H9 (cell line): Measurements from ENCODE around the gene MAGI1. TPM values are rescaled to one million over a fixed set of nuclear protein-coding genes. Genes with fewer than 3 reads are reported as not detected.
A peak's percentile ranks its signal among the peaks of the same experiment; 100 is the strongest.

ENCODE experiments used
- DNase-seq: peaks from one replicate; pipeline ENCODE4 v3.0.0-alpha.2; 2017
- H2AFZ ChIP-seq: one replicate; pipeline ENCODE4 v1.6.1; 2013; ENCODE audit warnings: mild to moderate bottlenecking, low read length, control low read depth, moderate library complexity
- H2AK5ac ChIP-seq: 2 replicates; pipeline ENCODE4 v1.6.1; 2013; ENCODE audit warnings: low read length, control low read depth, mixed read lengths; ENCODE audit not compliant: insufficient read length
- H2BK120ac ChIP-seq: one replicate; pipeline ENCODE4 v1.6.1; 2013; ENCODE audit warnings: low read depth, mild to moderate bottlenecking, low read length, control low read depth, inconsistent platforms; ENCODE audit not compliant: poor library complexity, severe bottlenecking
- H2BK12ac ChIP-seq: 2 replicates; pipeline ENCODE4 v1.6.1; 2013; ENCODE audit warnings: low read length, control low read depth, mixed read lengths, low read depth; ENCODE audit not compliant: insufficient read length
- H2BK15ac ChIP-seq: 2 replicates; pipeline ENCODE4 v1.6.1; 2013; ENCODE audit warnings: low read depth, low read length, control low read depth
- H2BK20ac ChIP-seq: one replicate; pipeline ENCODE4 v1.6.1; 2013; ENCODE audit warnings: low read depth, mild to moderate bottlenecking, low read length, control low read depth, inconsistent platforms; ENCODE audit not compliant: poor library complexity, severe bottlenecking
- H2BK5ac ChIP-seq: 2 replicates; pipeline ENCODE4 v1.6.1; 2013; ENCODE audit warnings: low read length, control low read depth, mixed read lengths; ENCODE audit not compliant: insufficient read length
- H3K14ac ChIP-seq: 2 replicates; pipeline ENCODE4 v1.6.1; 2013; ENCODE audit warnings: low read length, control low read depth; ENCODE audit not compliant: insufficient read depth
- H3K18ac ChIP-seq: 2 replicates; pipeline ENCODE4 v1.6.1; 2013; ENCODE audit warnings: low read depth, mild to moderate bottlenecking, mixed read lengths, low read length, control low read depth; ENCODE audit not compliant: insufficient read length
- H3K23ac ChIP-seq: 2 replicates; pipeline ENCODE4 v1.6.1; 2013; ENCODE audit warnings: low read length, control low read depth, mixed read lengths, low read depth; ENCODE audit not compliant: insufficient read length
- H3K23me2 ChIP-seq: 2 replicates; pipeline ENCODE4 v1.6.1; 2013; ENCODE audit warnings: low read depth, mild to moderate bottlenecking, mixed read lengths, low read length, control low read depth; ENCODE audit not compliant: insufficient read length, poor library complexity, severe bottlenecking
- H3K27ac ChIP-seq: 2 replicates; pipeline ENCODE4 v1.5.1; 2013; ENCODE audit warnings: low read length, control low read depth, mixed read lengths, low read depth; ENCODE audit not compliant: insufficient read length
- H3K27me3 ChIP-seq: 2 replicates; pipeline ENCODE4 v1.6.1; 2013; ENCODE audit warnings: low read length, control low read depth, inconsistent platforms; ENCODE audit not compliant: insufficient read depth
- H3K4ac ChIP-seq: 2 replicates; pipeline ENCODE4 v1.6.1; 2013; ENCODE audit warnings: low read depth, mild to moderate bottlenecking, control low read depth, inconsistent platforms, low read length, moderate library complexity
- H3K4me1 ChIP-seq: 2 replicates; pipeline ENCODE4 v1.6.1; 2013; ENCODE audit warnings: low read length, control low read depth, inconsistent platforms; ENCODE audit not compliant: insufficient read depth
- H3K4me2 ChIP-seq: 2 replicates; pipeline ENCODE4 v1.6.1; 2013; ENCODE audit warnings: low read length, control low read depth, mixed read lengths; ENCODE audit not compliant: insufficient read length, insufficient read depth
- H3K56ac ChIP-seq: 2 replicates; pipeline ENCODE4 v1.6.1; 2013; ENCODE audit warnings: low read depth, mild to moderate bottlenecking, mixed read lengths, low read length, control low read depth; ENCODE audit not compliant: insufficient read length
- H3K79me1 ChIP-seq: 2 replicates; pipeline ENCODE4 v1.6.1; 2013; ENCODE audit warnings: low read depth, mild to moderate bottlenecking, moderate library complexity, low read length, control low read depth, inconsistent platforms; ENCODE audit not compliant: insufficient read depth, poor library complexity, severe bottlenecking
- H3K79me2 ChIP-seq: 2 replicates; pipeline ENCODE4 v1.6.1; 2013; ENCODE audit warnings: low read length, control low read depth, inconsistent platforms; ENCODE audit not compliant: insufficient read depth
- H3K9ac ChIP-seq: 2 replicates; pipeline ENCODE4 v1.6.1; 2013; ENCODE audit warnings: low read length, control low read depth, mixed read lengths; ENCODE audit not compliant: insufficient read length; ENCODE audit errors: extremely low read depth
- H3K9me3 ChIP-seq: one replicate; pipeline ENCODE4 v1.6.1; 2013; ENCODE audit warnings: low read depth, low read length, inconsistent platforms; ENCODE audit not compliant: control insufficient read depth
- H3T11ph ChIP-seq: one replicate; pipeline ENCODE4 v1.6.1; 2013; ENCODE audit warnings: mild to moderate bottlenecking, low read length, control low read depth, inconsistent platforms
- H4K20me1 ChIP-seq: one replicate; pipeline ENCODE4 v1.6.1; 2013; ENCODE audit not compliant: control insufficient read depth, insufficient read length, insufficient read depth
- H4K5ac ChIP-seq: 2 replicates; pipeline ENCODE4 v1.6.1; 2013; ENCODE audit warnings: low read depth, mild to moderate bottlenecking, mixed read lengths, low read length, control low read depth; ENCODE audit not compliant: insufficient read length
- H4K8ac ChIP-seq: replicated peaks from 2 replicates; pipeline ENCODE4 v1.6.1; 2013; ENCODE audit warnings: low read length, control low read depth, mixed read lengths, low read depth; ENCODE audit not compliant: insufficient read length
- H4K91ac ChIP-seq: 2 replicates; pipeline ENCODE4 v1.6.1; 2013; ENCODE audit warnings: low read depth, mild to moderate bottlenecking, moderate library complexity, mixed read lengths, low read length, control low read depth; ENCODE audit not compliant: insufficient read length
- H3K27ac Mint-ChIP-seq, 3 experiments: 2 replicates in 2 of 3; 3 replicates in 1 of 3; pipeline ENCODE4 v1.8.0; 2020 to 2021; ENCODE audit warnings: mixed read lengths in 3 of 3, mild to moderate bottlenecking in 1 of 3, moderate library complexity in 1 of 3
- H3K27me3 Mint-ChIP-seq: 2 replicates; pipeline ENCODE4 v1.8.0; 2021; ENCODE audit warnings: low read depth, mild to moderate bottlenecking, moderate library complexity, mixed read lengths
- H3K36me3 Mint-ChIP-seq, 3 experiments: 2 replicates in 2 of 3; 3 replicates in 1 of 3; pipeline ENCODE4 v1.8.0; 2020 to 2021; ENCODE audit warnings: low read depth in 3 of 3, mixed read lengths in 3 of 3; ENCODE audit not compliant: insufficient read depth in 1 of 3
- H3K4me1 Mint-ChIP-seq, 2 experiments: 2 replicates each; pipeline ENCODE4 v1.8.0; 2020; ENCODE audit warnings: mixed read lengths in 2 of 2
- H3K4me3 Mint-ChIP-seq, 2 experiments: 2 replicates in 1 of 2; 3 replicates in 1 of 2; pipeline ENCODE4 v1.8.0; 2020 to 2021; ENCODE audit warnings: mild to moderate bottlenecking in 2 of 2, mixed read lengths in 2 of 2, moderate library complexity in 1 of 2
- H3K9me3 Mint-ChIP-seq, 2 experiments: 2 replicates in 1 of 2; 3 replicates in 1 of 2; pipeline ENCODE4 v1.8.0; 2020; ENCODE audit warnings: mild to moderate bottlenecking in 2 of 2, mixed read lengths in 2 of 2, moderate library complexity in 1 of 2
- WGBS: extraction: QIAGEN DNeasy Blood & Tissue Kit; methylation state at CpG from one replicate; pipeline ENCODE4 v1.1.7; 2013; ENCODE audit warnings: missing lambda C conversion rate, low lambda C conversion rate, mixed read lengths; ENCODE audit not compliant: insufficient read length; ENCODE audit errors: extremely low coverage; 5-methylcytosine and 5-hydroxymethylcytosine counted together
- total RNA-seq: library from RNA; stranded (reverse); gene quantifications from 2 replicates; pipeline ENCODE4 v1.2.1, GENCODE V29; 2021
- TF ChIP-seq, protein P1 (sequence below): fragments of 200-600 bp; sonication (generic); conservative IDR thresholded peaks from 3 replicates; pipeline ENCODE4 v1.8.0; 2021; ENCODE audit warnings: antibody characterized with exemption, mild to moderate bottlenecking

Gene MAGI1
- total RNA-seq, 1 experiment from 2014 or later: 65.7 TPM

DNA sequence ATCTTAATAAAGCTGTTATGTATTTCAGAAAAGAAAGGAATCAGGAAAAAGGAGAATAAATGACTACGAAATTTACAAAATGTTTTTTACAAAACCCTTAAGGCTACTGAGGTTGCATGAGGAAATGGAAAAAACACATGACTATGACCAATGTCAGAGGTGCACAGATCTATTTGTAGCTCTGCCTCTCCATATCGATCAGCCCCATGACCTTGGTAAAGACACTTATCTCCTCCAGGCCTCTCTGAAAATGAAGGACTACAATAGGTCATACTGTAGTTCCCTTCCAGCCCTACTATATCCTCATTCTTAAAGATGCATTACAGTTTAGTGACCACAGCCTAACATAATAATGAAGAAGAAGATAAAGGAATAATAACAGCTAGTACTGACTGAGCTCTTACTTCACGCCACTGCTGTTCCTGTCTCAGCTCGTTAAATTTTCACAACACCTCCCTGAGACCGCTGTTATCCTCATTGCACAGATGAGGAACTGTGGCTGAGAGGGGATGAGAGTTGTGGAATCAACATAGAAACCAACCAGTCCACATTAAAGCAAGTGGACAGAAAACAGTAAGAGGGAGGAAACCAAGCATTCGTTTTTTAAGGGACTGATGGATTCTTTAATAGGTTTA is 163.2 kb downstream of the MAGI1 start:
- peaks cover 6% of the 10 kb centered on the region; the same call in 1 of the 2 replicates for H3K4me1 ChIP-seq
- H3K18ac ChIP-seq: no peak overlapping the region
- H3K79me1 ChIP-seq: peaks cover 6% of the 10 kb centered on the region
- H4K5ac ChIP-seq: no peak overlapping the region
- no peaks in the 10 kb centered on the region for H3K27me3 ChIP-seq
- no peak overlapping the region for H3K23ac ChIP-seq
- no peak overlapping the region for H3K56ac ChIP-seq
- H2BK20ac ChIP-seq: no peak overlapping the region
- H3K14ac ChIP-seq: no peak overlapping the region
- H2AFZ ChIP-seq: no peak overlapping the region
- no peak overlapping the region for H2BK12ac ChIP-seq
- Mint-ChIP-seq H3K27ac (peak overlapping the region; percentile 44 to 90 (median 76); a peak in 4 of 7 replicates), H3K36me3 (no peaks in the 10 kb centered on the region), H3K9me3 (no peaks in the 10 kb centered on the region), H3K27me3 (no peaks in the 10 kb centered on the region), H3K4me3 (no peak overlapping the region), H3K4me1 (peaks cover 25 to 30% of the 10 kb centered on the region in 2 experiments)
- peaks cover 3% of the 10 kb centered on the region for H3K79me2 ChIP-seq
- no peak overlapping the region for H3K9ac ChIP-seq
- TF ChIP-seq, protein P1, sequence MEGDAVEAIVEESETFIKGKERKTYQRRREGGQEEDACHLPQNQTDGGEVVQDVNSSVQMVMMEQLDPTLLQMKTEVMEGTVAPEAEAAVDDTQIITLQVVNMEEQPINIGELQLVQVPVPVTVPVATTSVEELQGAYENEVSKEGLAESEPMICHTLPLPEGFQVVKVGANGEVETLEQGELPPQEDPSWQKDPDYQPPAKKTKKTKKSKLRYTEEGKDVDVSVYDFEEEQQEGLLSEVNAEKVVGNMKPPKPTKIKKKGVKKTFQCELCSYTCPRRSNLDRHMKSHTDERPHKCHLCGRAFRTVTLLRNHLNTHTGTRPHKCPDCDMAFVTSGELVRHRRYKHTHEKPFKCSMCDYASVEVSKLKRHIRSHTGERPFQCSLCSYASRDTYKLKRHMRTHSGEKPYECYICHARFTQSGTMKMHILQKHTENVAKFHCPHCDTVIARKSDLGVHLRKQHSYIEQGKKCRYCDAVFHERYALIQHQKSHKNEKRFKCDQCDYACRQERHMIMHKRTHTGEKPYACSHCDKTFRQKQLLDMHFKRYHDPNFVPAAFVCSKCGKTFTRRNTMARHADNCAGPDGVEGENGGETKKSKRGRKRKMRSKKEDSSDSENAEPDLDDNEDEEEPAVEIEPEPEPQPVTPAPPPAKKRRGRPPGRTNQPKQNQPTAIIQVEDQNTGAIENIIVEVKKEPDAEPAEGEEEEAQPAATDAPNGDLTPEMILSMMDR: no peak
- H3K9me3 ChIP-seq: no peaks in the 10 kb centered on the region
- H3K27ac ChIP-seq: no peak overlapping the region
- H3K23me2 ChIP-seq: no peaks in the 10 kb centered on the region
- no peak overlapping the region for H3K4me2 ChIP-seq
- H2BK120ac ChIP-seq: no peak overlapping the region
- H4K20me1 ChIP-seq: no peaks in the 10 kb centered on the region
- no peak overlapping the region for H4K91ac ChIP-seq
- no peak overlapping the region for H4K8ac ChIP-seq
- H2AK5ac ChIP-seq: no peak overlapping the region
- DNase-seq: no peak
- no peak overlapping the region for H3K4ac ChIP-seq
- H2BK15ac ChIP-seq: no peak overlapping the region
- no peak overlapping the region for H2BK5ac ChIP-seq
- WGBS: no CpG with 5 or more reads among the region's 6 CpGs
- no peak overlapping the region for H3T11ph ChIP-seq
